ENCODE measurements around the gene ASB10.

Gene ASB10

DNA sequence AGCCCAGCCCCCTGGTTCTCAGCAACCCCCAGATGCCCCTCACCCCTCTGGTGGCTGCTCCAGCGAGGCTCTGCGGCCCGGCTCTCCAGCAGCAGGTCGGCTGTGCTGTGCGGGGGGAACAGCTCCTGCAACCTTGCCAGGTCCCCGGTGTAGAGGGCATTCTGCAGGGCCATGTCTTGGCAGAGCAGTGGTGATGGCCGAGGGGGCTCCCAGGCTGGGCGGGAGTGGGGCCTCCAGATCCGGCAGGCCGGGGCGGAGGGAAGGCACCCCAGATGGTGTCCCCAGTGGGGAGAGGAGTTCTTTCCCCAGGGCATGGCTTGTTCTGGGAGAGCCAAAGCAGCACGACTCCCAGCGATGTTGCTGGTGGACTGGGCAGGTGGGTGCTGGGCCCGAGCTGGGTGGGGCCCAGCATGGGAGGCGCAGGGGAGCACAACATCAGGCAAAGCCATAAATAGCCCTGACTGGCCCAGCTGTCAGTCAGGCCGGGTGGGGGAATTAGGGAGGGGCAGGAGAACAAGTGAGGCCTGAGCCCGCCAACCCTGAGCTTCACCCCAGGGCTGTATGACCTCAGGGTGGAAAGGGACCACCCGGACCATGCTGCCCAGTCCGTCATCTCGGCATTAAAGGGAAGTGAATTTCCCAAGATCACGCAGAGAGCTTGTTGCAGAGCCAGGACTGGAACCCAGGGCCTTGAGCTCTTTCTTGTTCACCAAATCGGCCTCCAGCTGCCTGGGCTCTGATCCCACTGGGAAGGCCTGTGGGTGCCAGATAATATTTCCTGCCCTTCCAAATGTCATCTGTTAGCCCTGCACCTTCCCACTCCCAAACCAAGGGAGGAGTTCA lies 580 bp upstream of the ASB10 start:
- no peak for DNase-seq (ENCODE audit: low spot score)

DNA sequence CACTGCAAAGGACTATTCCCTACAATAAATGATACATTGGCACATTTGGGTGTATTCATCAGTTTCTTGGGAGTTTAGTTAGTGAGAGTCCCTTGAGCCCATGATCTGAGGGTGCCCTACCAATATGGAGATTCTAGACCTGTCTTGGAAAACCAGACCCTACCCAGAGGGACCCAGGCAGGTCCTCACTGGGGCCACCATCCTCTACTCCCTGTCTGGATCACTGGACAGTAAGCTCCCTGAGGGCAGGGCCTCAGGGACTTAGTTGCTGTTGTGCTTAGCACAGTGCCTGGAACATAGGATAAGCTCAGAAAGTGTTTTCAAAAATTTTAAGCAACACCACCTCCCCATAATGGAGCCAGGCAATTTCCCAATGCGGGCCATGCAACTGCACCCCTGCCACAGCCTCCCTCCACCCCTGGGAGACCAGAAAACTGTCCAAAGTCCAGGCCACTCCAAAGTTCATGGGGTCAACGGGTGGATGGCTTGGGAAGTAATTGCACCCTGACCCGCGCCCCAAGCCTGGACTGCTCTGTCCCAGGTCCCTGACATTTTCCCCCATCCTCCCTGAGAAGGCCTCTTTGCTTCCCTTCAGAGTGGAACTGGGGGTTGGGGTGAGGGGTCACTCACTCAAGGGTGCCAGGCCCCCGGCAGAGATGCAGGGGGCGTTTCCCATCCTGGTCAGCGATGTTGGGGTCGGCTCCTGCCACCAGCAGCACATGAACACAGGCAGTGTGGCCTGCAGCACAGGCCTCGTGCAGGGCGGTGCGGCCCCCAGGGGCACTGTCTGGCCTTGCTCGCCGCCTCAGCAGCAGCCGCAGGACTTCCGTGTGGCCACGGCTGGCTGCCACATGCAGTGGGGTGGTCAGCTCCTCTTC lies 1.0 kb downstream of the ASB10 start:
- DNase-seq (ENCODE audit: low spot score) = no peak

DNA sequence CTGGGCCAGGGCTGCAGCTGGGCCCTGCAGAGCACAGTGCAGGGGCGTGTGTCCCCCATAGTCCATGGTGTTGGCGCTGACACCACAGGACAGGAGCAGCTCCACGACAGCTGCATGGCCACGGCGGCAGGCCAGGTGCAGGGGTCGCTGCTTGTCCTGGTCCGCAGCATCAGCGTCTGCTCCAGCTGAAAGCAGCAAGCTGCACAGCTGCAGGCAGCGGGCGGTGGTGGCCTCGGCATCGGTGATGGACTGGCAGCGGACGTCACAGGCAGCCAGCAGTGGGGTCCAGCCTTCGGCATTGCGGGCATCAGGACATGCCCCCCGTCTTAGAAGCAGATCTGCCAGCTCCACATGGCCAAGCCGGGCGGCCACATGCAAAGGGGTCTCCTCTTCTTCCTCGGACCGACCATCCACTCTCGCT lies 6.0 kb downstream of the ASB10 start:
- DNase-seq (ENCODE audit: low spot score) = no peak

DNA sequence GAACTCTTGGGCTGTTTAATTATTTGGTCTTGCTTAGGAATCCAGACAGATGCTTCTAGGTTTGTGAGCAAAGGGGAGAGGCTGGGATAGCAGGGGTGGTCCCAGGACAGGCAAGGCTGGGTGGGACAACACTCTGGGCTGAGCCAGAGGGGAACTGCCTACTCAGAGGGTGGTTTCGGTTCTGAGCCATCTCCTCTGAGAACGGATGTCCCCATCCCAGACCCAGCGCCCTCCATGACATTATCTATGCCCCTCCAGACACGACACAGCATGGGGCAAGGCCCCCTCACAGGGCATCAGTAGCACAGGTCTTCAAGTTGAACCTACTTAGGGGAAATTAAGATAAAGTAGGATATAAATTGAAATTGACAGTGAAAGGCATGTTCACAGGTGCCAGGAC lies 7.1 kb downstream of the ASB10 start:
- DNase-seq (ENCODE audit: low spot score) = no peak

DNA sequence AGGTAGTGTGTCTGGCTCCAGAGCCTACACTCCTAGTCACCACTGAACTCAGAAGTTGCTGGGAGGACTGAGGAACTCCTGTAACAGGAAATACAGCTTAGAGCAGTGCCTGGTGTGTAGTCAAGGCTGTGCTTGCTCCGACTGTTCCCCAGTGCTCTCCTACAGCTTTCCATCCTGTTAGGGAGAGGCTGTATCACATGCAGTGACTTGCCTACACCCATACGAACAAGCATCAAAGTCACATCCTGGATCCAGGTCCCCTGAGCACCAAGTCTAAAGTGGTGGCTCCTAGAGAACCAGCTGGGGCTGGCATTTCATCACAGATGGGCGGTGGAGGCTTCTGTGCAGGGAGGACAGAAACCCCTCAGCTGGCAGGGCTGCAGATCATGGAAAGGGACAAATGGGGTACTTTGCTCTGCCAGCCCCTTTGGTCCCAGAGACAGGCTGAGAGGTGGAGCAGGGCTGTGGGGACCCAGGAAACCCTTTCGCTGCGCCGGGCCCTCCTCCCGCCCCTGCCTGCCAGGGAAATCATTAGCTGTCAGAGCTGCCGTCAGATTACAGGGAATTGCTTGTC lies 7.7 kb downstream of the ASB10 start:
- no peak for DNase-seq (ENCODE audit: low spot score)

DNA sequence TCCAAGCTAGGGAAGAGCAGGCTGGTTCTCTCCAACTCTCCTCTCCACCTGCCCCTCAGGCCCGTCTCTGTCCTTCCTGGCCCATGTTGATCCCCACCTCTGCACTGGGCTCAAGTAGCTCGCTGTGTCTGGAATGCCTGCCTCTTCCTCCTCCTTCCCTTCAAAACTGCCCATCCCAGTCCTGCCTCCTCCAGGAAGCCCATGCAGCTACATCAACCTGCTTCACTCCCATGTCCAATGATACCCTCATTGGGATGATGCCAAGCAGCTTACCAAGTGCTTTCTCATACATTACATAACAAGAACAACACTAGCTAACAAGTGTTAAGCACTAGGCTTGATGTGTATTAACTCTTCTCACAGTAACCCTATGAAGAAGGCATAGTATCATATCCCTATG lies 8.2 kb downstream of the ASB10 start:
- DNase-seq (ENCODE audit: low spot score) = no peak

DNA sequence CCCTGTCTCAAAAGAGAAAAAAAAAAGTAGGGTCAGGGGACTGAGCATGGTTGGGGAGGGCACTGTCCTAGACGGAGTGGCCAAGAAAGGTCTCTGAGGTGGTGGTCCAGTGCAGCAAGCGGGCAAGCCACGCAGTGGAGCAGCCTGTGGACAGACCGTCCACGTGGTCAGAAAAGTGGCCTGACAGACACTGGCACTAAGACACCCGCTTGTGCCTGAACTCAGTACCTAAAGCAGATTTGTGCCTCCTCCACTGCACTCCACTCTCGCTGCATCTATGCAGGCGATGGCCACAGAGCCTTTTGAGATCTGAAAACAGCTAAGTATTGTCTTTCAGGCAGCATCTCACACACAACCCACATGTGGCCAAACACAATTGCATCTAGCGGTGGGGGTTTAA lies 8.8 kb downstream of the ASB10 start:
- DNase-seq (ENCODE audit: low spot score) = no peak

DNA sequence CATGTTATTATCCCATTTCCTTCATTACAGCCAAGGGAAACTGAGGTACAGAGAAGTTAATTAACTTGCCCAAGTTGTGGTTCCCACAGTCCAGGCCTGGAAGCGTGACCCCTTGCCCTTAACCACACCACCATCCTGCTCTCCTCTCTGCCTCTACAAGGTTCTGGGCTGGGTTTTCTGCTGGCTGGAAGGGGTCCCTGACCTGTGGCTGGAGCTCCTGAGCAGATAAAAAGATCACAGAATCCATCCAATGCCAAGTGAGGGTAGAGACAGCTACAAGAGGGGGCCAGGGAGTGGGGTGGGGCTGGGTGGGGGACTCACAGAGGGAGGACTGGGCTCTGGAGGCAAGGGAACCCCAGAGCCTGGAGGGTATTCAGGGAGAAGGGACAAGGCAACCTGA lies 9.7 kb downstream of the ASB10 start:
- no peak for DNase-seq (ENCODE audit: low spot score)

DNA sequence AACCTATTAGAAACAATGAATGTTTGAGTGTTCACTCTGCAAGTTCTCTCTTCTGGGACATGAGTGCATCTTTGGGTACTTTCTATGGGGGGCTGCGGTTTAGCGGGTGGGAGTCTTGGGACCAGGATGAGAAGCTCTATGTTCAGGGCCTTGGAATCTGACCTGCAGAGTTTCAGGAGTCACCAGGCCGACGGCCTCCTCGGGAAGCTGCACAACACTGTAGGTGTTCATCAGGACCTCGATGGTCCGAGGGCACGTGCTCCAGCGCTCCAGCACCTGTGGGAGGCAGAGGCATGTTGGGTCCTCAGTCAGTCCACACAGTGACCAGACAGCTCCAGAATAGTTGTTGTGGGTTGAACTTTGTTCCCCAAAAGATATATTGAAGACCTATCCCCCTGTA lies 10.6 kb downstream of the ASB10 start:
- no peak for DNase-seq (ENCODE audit: low spot score)

DNA sequence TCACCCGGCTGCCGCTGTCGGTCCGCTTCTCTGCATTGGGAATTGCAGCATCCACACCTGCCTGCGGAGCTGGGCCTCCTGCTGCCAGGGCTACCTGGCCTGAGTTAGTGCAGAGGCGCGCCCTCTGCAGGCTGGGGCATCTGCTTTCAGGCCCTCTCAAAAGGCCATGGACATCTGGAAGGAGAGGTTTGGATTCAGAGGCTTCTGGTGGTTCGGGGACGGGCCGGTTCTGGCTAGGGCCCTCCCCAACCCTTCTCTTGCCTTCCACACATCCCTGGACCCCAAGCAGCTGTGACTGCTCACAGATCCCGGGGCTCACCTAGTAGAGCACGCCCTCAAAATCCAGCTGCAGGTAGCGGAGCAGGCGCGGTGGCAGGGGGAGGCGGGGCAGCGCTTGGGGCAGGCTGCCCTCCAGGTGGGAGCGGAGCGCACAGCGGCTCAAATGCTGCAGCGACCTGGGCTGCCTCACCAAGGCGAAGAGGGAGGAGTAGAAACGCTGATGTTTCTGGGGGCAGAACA lies 11.2 kb downstream of the ASB10 start:
- no peak for DNase-seq (ENCODE audit: low spot score)

DNA sequence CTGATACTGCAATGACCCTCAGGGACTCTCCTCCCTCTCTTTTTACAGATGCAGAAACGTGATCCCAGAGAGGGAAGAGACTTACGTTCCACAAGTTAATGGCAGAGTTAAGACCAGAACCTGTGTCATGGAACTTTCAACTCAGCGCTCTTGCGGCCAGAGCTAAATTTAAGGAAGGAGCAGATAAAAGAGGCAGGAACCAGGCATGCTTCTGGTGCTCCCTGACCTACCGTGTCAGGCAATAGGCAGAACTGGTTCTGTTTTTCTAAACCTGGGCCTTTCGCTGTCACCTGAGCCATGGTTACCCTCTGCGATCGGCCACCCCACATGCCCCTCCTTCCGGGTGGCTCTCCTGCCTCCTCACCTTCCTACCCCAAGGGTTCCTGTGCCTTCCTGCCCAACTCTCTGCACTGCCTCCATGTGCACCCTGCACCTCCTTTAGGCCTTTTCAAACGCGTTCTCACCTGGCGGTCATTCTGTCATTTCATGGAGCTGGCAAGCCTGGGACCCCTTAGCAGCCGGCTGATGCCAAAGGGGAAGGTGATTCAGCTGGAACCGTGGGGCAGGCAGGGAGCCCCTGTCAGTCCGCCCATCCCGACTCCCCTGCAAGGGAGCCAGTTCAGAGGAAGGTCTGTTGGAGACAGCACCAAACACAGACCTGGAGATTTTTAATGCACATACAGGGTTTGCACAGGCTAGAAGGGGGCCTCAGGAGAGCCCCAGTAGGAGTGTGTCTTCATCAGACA lies 11.8 kb downstream of the ASB10 start:
- no peak for DNase-seq (ENCODE audit: low spot score)

DNA sequence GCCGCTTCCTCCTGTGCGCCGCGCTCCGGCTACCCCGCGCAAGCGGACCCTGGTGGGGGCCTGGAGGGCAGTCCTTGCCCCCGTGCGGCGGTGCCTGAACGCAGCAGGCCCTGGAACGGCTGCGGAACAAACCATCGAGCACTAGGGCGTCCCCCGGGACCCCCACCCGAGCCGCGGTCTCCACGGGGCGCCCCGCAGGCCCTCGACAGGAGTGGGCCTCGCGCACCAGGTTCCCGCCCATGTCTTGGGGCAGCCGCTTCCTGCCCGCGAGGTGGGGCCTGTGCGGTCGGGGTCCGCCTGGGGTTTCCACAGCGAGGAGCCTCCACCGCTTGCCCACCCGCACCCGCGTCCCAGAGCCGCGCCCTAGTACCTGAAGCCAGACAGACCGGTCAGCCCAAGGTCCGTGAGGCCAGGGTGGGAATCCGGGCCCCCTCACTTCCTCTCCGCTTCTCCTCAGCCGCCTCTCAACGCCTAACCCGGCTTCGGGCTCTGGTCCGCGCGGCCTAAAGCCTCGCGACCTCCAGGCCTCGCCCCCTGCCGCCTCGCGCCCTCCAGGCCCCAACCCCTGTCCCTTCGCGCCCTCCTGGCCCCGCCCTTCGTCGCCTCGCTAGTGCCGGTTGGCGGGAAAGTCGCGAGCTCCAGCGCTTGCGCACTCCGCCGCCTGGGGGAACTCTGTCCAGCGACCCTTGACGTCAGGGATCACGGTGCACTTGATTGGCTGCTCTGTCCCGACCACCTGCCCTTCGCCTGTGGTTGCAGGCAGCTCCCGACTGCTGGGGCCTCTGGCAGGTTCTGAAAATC lies 12.6 kb downstream of the ASB10 start:
- peak; percentile 67 for DNase-seq (ENCODE audit: low spot score)

DNA sequence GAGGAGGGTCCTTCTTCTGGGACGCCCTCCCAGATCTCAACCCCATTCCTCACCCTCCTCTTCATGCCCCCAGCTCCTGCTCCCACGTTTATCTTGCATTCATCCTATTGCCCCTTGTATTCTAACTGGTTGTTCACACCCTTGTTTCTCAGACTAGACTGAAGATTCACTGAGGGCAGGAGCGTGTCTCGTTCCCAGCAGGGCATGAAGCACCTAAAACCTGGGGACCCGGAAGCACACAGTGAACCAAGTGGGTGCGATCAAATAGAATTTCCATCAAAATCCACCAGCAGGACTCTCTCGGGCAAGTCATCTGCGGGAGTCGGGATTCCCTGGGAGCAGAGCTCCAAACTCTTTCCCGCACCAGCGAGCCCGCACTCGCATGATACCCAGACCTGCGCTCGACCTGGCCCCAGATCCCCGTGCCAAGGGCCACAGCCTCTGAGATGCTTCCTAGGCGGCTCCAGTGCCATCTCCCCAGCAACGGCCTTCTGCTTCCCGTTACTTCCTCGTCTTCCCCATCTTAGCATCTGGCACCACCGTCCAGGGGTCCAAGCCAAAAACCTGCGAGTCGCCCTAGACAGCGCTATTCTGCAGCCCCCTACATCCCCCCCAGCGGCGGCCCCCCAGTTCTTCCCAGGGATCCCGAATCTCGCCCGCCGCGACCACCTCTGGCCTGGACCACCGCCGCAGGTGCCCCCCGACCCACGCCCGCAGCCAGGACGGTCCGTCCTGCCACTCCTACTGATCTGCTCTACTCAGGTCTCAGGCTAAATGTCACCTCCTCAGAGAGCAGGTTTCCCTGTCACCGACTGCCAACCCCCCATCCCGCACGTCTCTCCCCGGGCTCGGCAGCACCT lies 13.4 kb downstream of the ASB10 start:
- no peak for DNase-seq (ENCODE audit: low spot score)

DNA sequence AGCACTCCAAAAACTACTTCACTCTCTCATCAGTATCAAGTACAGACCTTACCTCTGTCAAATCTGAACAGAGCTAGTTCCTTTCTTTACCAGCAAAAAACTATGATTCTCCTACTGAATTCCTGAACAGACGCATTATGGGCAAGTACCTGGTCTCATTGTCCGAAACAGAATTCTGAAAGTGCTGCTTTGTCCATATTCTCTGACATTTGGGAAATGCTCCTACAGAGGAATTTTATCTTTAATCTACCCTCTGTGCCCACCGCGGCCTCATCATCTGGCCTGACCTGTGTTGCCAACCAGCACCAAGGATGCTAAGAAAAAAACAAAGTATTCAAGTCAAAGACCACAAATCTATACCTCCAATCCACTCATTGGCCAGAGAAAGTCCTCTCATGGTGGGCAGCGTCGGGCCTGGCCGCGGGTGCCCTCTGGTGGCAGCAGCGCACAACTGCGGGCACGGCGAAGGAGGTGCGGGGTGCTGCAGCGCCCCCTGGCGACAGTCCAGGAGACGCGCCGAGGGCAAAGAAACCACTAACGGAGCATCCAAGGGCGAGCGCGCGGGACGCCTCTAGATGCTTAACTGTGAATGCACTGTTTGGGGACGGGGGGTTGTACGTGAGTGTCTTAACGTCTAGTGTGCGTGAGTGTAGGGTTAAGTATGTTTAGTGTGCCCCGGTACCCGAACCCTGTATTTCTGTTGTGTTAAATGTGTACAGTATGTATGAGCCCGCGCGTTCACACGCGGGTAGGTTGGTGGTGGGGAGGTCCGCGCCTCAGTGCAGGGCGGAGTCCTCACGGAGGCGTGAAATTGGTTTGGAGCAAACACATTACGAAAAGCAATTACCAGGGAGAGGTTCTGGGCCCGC lies 14.5 kb downstream of the ASB10 start:
- peak; percentile 95 for DNase-seq (ENCODE audit: low spot score)

DNA sequence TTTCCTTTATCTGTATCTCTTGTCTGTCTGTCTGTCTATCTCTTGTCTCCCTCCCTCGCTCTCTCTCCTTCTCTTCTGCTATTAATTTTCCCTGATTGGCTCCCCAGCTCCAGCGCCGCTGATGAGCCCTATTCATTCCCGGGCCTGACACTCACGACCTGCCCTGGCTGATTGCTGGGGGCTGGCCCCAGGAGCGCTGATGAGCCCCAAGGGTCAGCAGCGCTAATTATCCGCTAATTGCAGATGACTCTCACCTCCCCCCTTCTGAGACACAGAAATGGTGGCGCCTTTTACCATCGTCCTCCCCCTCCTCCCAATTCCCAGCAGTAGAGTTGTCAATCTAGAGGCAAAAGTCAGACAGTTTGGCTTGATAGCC lies 18.3 kb downstream of the ASB10 start:
- no peak for DNase-seq (ENCODE audit: low spot score)

DNA sequence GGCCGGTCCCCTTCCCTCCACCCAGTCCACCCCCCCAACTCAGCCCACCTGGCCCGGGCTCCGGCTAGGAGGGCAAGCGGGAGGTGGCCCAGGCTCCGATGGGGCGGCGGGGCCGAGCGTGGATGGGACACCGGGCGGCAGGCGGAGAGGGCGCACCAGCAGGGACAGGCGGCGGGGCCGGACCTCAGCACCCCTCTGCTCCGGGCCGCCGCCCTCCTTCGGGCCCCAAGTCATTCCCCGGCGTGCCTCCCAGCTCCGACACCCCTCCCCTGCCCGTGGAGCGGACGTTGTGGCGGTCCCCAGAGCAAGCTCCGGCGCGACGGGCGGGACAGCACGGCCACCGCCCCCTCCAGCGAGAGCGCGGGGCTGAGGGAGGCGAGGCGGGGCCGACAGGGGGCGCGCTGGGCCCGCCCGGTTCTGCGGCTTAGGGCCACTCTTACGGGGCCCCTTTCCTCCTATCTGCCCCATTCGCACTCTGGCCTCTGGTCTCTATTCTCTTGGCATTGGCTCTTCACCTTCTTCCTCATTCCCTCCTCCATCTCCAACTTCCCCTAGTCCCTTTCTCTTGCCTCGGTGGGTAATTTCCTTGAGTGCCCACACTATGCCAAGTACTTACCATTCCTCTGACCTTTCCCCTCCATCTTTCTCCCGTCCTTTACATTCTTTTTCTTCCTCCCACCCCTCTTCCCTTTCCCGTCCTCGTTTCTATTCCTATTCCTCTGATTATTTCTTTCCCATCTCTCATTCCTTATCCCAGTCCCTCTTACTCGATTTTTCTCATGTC lies 18.9 kb downstream of the ASB10 start:
- peak; percentile 64 for DNase-seq (ENCODE audit: low spot score)

DNA sequence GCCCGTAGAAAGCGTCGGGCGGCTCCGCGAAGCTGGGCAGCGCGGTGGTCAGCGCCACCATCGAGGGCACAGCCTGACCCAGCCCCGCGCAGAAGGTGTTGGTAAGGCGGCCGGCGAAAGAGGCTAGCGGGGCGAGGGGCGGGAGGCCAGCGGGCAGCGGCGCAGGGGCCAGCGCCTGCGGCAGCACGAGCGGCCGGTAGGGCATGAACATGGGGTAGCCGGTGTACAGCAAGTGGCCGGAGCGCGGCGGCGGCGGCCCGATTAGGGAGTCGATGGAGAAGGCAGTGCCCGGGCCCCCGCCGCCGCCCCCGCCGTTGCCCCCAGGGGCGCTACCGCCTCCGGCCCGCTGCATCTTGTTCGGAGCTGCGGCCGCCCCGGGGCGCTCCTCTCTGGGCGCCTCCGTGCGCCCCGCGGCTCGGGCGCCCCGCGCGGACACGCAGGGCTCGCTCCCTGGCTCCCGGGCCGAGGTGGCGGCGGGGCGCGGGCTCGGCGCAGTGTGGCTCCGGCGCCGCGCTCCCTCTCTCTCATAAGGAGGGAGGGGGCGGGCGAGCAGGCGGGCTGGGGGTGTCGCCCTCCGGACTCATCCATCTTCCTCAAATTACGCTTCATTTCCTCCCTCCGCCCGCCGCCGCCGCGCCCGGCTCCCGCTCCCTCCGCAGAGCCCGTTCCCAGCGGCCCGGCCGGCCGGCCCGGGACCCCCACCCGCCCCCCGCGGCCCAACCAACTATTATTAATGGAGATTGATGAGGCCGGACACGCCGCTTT lies 19.7 kb downstream of the ASB10 start, which contains the start of gene GBX1:
TSS of gene GBX1 (minus strand) at position 498 of the 765 bp plus-strand sequence. CDS start at position 352, 146 bp downstream.
- DNase-seq (ENCODE audit: low spot score) = peak; percentile 57

Data from GM03348 (cell line).